ENCODE measurements around the gene NEK4. TPM values are rescaled to one million over a fixed set of nuclear protein-coding genes. Genes with fewer than 3 reads are reported as not detected.
A peak's percentile ranks its signal among the peaks of the same experiment; 100 is the strongest.

Gene NEK4
- total and polyA plus RNA-seq, 4 donors: 5.4 to 28.7 (median 15.4) TPM

GRCh38 chr3:52816654-52817053 lies 45.9 kb upstream of the NEK4 start:
- H3K9ac ChIP-seq (ENCODE audit: low read depth in 1 of 2, low read length in 2 of 2): no peak overlapping the region
- H3K27me3 ChIP-seq (ENCODE audit: control insufficient read depth in 4 of 4, insufficient read depth in 4 of 4, low read length in 3 of 4): no peaks in the 10 kb centered on the region
- no peak overlapping the region for H3K4me3 ChIP-seq (ENCODE audit: low read depth in 1 of 3, low read length in 3 of 3)
- peak in 1 of 2 donors; percentile 5 for TF ChIP-seq RXRA (IDR thresholded peaks at IDR 0.05)
- no peak for TF ChIP-seq HNF4G (IDR thresholded peaks at IDR 0.05)
- TF ChIP-seq ZBTB33 (IDR thresholded peaks at IDR 0.05): no peak
- no peak for TF ChIP-seq RAD21 (IDR thresholded peaks at IDR 0.05)
- no peak for TF ChIP-seq SP1 (IDR thresholded peaks at IDR 0.05)
- no peak for TF ChIP-seq TAF1 (conservative IDR thresholded peaks at IDR 0.05)
- DNase-seq (ENCODE audit: low spot score): no peak
- peaks cover 0 to 84% (median 69%) of the 10 kb centered on the region in 4 donors for H3K4me1 ChIP-seq (ENCODE audit: control insufficient read depth in 4 of 4, insufficient read depth in 4 of 4, low read length in 3 of 4)
- peaks cover 16 to 69% (median 56%) of the 10 kb centered on the region in 4 donors for H3K36me3 ChIP-seq (ENCODE audit: control insufficient read depth in 4 of 4, insufficient read depth in 3 of 4, low read depth in 1 of 4, low read length in 3 of 4)
- no peaks in the 10 kb centered on the region for H3K9me3 ChIP-seq (ENCODE audit: control insufficient read depth in 4 of 4, low read length in 3 of 4)
- WGBS: 89% methylated on average over 10 of the region's 10 CpGs
- no peak overlapping the region for H3K27ac ChIP-seq (ENCODE audit: low read depth in 1 of 2, low read length in 2 of 2)

- no peak overlapping the region for H3K27ac ChIP-seq (ENCODE audit: low read depth in 1 of 2, low read length in 2 of 2)
- no peak for DNase-seq (ENCODE audit: low spot score)
- peaks cover 0 to 84% (median 66%) of the 10 kb centered on the region in 4 donors for H3K4me1 ChIP-seq (ENCODE audit: control insufficient read depth in 4 of 4, insufficient read depth in 4 of 4, low read length in 3 of 4)
- WGBS: 92% methylated on average over 6 of the region's 6 CpGs
- H3K4me3 ChIP-seq (ENCODE audit: low read depth in 1 of 3, low read length in 3 of 3): no peak overlapping the region
- no peaks in the 10 kb centered on the region for H3K9me3 ChIP-seq (ENCODE audit: control insufficient read depth in 4 of 4, low read length in 3 of 4)
- TF ChIP-seq FOXA1 (IDR thresholded peaks at IDR 0.05) (no peak), SP1 (IDR thresholded peaks at IDR 0.05) (no peak), ATF3 (IDR thresholded peaks at IDR 0.05) (no peak), GABPA (IDR thresholded peaks at IDR 0.05 in 1 of 2, conservative IDR thresholded peaks at IDR 0.05 in 1 of 2) (no peak), RXRA (IDR thresholded peaks at IDR 0.05) (no peak), JUND (IDR thresholded peaks at IDR 0.05) (no peak)
- H3K9ac ChIP-seq (ENCODE audit: low read depth in 1 of 2, low read length in 2 of 2): no peak overlapping the region
- no peaks in the 10 kb centered on the region for H3K27me3 ChIP-seq (ENCODE audit: control insufficient read depth in 4 of 4, insufficient read depth in 4 of 4, low read length in 3 of 4)
- H3K36me3 ChIP-seq (ENCODE audit: control insufficient read depth in 4 of 4, insufficient read depth in 3 of 4, low read depth in 1 of 4, low read length in 3 of 4): peaks cover 16 to 64% (median 53%) of the 10 kb centered on the region in 4 donors
Observed at GRCh38 chr3:52816199-52816598, 45.5 kb upstream of the NEK4 start.

- WGBS: 39% methylated on average over 8 of the region's 8 CpGs
- Histone ChIP-seq H3K9ac (ENCODE audit: low read depth in 1 of 2, low read length in 2 of 2) (no peak overlapping the region), H3K9me3 (ENCODE audit: control insufficient read depth in 4 of 4, low read length in 3 of 4) (no peaks in the 10 kb centered on the region), H3K36me3 (ENCODE audit: control insufficient read depth in 4 of 4, insufficient read depth in 3 of 4, low read depth in 1 of 4, low read length in 3 of 4) (peaks cover 13 to 48% (median 38%) of the 10 kb centered on the region in 4 donors), H3K4me1 (ENCODE audit: control insufficient read depth in 4 of 4, insufficient read depth in 4 of 4, low read length in 3 of 4) (peaks cover 0 to 68% (median 48%) of the 10 kb centered on the region in 4 donors), H3K27me3 (ENCODE audit: control insufficient read depth in 4 of 4, insufficient read depth in 4 of 4, low read length in 3 of 4) (no peaks in the 10 kb centered on the region), H3K4me3 (ENCODE audit: low read depth in 1 of 3, low read length in 3 of 3) (no peak overlapping the region), H3K27ac (ENCODE audit: low read depth in 1 of 2, low read length in 2 of 2) (peak overlapping the region; percentile 19 to 65)
- TF ChIP-seq RXRA (IDR thresholded peaks at IDR 0.05) (peak; percentile 88), NR2F2 (IDR thresholded peaks at IDR 0.05) (no peak), SP1 (IDR thresholded peaks at IDR 0.05) (peak; percentile 51), HNF4A (conservative IDR thresholded peaks at IDR 0.05) (peak; percentile 10 to 44), RAD21 (IDR thresholded peaks at IDR 0.05) (peak in 1 of 2 donors; percentile 18), ZBTB33 (IDR thresholded peaks at IDR 0.05) (no peak), YY1 (IDR thresholded peaks at IDR 0.05) (no peak)
- no peak for DNase-seq (ENCODE audit: low spot score)
Observed at GRCh38 chr3:52813810-52814209, 43.1 kb upstream of the NEK4 start.
